Vagina (tissue), 2 donors: ENCODE results near the gene PTPRN2.

Source experiments
- CTCF ChIP-seq, 3 experiments: fragments of 450-650 bp in 2 of 3; fragments of 200-600 bp in 1 of 3; sonication (generic) in 1 of 3; IDR thresholded peaks; one replicate each; pipeline ENCODE4 v1.5.1; 2017 to 2019; ENCODE audit warnings: antibody characterized with exemption in 3 of 3, mild to moderate bottlenecking in 2 of 3, moderate library complexity in 2 of 3
- POLR2A ChIP-seq, 2 donors: fragments of 450-650 bp; IDR thresholded peaks; one replicate each; pipeline ENCODE4 v1.6.1; 2017; ENCODE audit warnings: antibody characterized with exemption in 2 of 2, mild to moderate bottlenecking in 2 of 2, moderate library complexity in 2 of 2

GRCh38 chr7:157977306-157977705 lies 610.3 kb downstream of the PTPRN2 start:
- TF ChIP-seq CTCF (IDR thresholded peaks at IDR 0.05) (no peak), POLR2A (IDR thresholded peaks at IDR 0.05) (no peak)
